ENCODE results near the gene BAIAP2L2.
A peak's percentile ranks its signal among the peaks of the same experiment; 100 is the strongest.
"Not testable (repeated sequence)": the region's sequence is repeated elsewhere in the genome, so short reads cannot be mapped to it uniquely, and the experiment has no call there.

Gene BAIAP2L2

GRCh38 chr22:38127869-38128268 is 17.4 kb upstream of the BAIAP2L2 start:
- no peak for DNase-seq

- no peak for DNase-seq
Observed at GRCh38 chr22:38126928-38127668, 16.6 kb upstream of the BAIAP2L2 start.

GRCh38 chr22:38125751-38126201 is 15.3 kb upstream of the BAIAP2L2 start:
- DNase-seq = no peak

- no peak for DNase-seq
Observed at GRCh38 chr22:38125038-38125610, 14.6 kb upstream of the BAIAP2L2 start.

- DNase-seq = no peak
Observed at GRCh38 chr22:38124236-38124974, 13.9 kb upstream of the BAIAP2L2 start.

- no peak for DNase-seq
Observed at GRCh38 chr22:38122616-38123015, 12.1 kb upstream of the BAIAP2L2 start.

DNA sequence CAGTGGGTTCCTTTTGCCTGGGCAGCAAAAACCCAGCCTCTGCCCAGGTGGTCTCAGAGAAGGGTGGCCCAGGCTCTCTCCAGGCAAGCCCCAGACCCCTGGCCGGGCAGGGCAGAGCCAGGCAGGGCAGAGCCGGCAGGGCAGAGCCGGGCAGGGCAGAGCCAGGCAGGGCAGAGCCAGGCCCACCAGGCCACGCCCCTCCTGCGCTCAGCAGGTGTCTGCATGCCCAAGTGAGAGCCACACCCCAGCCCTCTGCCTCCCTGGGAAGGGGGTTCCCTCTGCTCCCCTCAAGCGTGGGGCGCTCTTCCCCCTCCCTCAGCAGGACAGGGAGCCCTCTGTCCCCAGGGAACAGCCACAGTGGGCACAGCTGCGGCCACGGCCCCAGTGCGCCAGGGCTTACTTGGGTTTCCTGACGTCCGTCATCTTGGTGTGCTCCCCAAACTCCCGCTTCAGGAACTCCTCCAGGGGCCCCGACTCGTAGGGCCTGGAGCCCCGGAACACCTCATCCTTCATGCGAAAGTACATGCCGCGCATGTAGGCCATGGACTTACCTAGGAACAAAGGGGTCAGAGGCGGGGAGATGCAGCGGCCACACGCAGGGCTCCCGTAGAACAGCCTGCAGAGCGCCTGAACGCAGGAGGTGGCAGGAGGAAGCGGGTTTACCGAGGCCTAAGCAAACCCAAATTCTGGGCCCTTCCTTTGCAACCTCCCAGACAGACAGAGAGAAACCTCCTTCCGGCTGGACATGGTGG is 10.1 kb upstream of the BAIAP2L2 start:
- no peak for DNase-seq

- not testable (repeated sequence) for DNase-seq
Observed at GRCh38 chr22:38118747-38119146, 8.3 kb upstream of the BAIAP2L2 start.

GRCh38 chr22:38118182-38118581 is 7.7 kb upstream of the BAIAP2L2 start:
- DNase-seq = no peak

DNA sequence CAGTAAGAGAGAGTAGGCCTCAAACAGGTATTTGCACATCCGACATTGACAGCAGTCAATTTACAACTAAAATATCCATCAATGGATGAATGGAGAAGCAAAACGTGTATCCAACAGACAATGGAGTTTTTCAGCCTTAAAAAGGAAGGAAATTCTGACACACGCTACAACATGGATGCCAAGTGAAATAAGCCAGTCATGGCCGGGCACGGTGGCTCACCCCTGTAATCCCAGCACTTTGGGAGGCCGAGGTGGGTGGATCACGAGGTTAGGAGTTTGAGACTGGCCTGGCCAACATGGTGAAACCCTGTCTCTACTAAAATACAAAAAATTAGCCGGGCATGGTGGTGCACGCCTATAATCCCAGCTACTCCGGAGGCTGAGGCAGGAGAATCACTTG is 7.1 kb upstream of the BAIAP2L2 start:
- DNase-seq = not testable (repeated sequence)

DNA sequence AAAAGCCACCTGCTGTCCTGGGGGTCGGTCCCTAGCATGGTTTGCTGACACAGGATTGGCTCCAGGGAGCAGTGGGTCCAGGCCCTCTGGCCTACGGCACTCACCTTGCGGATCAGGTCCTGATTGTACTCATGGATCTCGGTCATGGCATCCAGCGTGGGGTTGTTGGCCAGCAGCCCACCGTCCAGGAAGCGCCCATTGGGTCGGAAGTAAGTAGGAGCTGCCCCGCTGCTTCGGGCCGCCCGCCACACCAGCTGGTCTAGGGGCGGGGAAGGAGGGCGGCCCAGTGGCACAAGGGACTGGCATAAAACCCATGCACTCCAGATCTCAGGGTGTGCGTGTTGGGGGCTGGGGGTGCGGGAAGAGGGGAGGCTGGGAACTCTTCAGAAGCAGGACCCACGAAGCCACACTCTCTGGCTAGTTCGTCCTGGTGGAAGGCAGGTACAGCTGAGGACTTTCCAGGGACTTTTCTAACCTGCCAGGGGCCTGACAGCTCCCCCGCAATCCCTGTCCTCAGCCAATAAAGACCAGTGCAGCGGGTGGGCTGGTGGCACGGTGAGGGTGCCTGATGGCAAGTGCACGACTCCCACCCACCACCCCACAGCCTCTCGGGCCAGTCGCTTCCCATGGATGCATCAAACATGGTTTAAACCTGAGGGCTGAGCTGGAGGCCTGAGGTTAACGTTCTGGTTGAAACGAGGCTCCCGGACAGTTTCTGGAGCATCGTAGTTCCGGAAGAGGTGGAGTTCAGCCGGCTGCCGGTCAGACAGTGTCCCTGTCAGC is 5.1 kb upstream of the BAIAP2L2 start:
- DNase-seq = no peak

GRCh38 chr22:38114484-38115398 is 4.3 kb upstream of the BAIAP2L2 start:
- DNase-seq = peak; percentile 78

DNA sequence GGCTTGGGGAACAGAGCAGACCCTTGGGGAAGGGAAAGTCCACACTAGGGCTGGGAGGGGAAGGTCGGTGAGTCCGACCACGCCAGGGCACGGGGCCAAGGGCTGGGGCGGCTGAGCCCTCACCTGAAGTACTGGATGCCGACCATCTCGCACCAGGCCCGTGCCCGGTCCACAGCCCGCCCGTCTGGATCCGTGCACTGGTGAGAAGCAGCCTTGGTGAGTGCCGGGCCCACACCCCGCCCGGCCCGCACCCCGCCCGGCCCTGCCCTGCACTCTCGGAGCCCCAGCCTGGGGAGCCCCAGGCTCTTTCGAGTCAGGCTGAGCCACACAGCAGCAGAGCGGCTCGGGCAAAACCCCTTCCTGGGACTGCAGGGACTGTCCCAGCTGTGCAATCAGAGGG is 1.9 kb upstream of the BAIAP2L2 start:
- no peak for DNase-seq

DNA sequence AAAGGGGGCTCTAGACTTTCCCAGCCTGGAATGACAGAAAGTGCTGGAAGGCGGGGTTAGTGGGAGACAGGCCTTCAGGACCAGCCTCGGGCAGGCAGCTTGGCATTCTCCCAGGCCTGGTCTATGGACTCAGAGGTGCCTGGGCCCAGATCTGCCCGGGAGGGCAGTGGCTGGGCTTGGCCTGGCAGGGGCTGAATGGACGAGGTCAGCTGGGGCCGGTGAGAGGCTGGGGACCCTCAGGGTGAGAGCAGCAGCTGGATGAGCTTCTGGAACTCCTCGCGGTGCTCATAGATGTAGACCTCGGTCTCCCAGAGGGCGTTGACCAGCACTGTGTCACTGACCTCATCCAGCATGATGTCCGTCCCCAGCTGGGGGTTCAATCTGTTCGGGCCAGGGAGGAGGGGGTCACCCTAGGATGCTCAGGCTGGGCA is 1.5 kb upstream of the BAIAP2L2 start:
- no peak for DNase-seq

GRCh38 chr22:38110863-38111852 is 674 bp upstream of the BAIAP2L2 start:
- DNase-seq = no peak

GRCh38 chr22:38109371-38110001 is 998 bp downstream of the BAIAP2L2 start:
- peak; percentile 19 for DNase-seq

GRCh38 chr22:38108561-38109319 is 1.7 kb downstream of the BAIAP2L2 start:
- DNase-seq = no peak

GRCh38 chr22:38107692-38108515 is 2.6 kb downstream of the BAIAP2L2 start:
- no peak for DNase-seq
